ENCODE results near the gene ABHD15. TPM values are rescaled to one million over a fixed set of nuclear protein-coding genes. Genes with fewer than 3 reads are reported as not detected.

Gene ABHD15
- total and polyA plus RNA-seq, 4 donors = 2.3 to 4.3 (median 3.0) TPM

DNA sequence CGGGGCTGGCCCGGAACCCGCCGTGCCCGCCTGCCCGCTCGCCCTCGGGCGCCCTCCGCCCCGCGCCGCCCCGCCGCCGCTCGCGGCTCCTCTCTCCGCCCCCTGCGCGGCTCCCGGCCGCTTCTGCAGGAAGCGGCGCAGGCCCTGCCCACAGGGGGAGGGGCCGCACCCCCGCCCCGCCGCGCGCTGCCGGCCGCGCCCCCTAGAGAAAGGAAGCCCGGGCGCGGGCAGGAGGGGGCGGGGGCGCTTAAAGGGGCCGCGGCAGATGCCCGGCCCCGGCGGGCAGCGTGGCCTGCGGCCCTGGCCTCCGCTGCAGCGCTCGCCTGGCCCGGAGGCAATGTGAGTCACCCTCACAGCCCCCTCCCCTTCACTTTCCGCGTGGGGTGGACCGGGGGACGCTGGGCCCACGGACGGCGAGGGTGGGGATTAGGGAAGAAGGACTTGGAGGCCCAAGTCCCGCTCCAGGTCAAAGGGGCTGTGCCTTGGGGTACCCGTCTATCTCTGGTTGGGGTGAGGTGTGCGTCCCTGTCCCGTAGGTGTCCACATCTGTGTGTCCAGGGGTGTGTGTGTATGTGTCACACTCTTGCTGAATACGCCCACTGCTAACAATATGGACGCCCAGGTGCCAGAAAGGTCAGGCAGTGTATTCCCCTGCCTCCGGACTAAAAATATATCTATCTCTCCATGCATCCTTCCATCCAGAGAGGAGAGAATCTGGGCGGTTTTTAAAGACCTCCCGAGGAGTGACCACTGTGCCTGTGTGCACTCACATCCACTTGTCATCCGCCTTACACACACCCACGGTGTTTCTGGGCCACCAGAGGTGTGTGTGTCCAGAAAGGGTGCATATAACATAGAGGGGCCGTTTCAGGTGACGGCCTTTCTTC, 22.9 kb upstream of the ABHD15 start, which contains the start of gene GIT1:
GIT1 (minus strand) TSS at position 125 of the 887 bp plus-strand sequence. CDS start 270 bp downstream, outside the sequence.
- Histone ChIP-seq H3K27ac (ENCODE audit: low read depth, low read length) (peak within 1 kb of the TSS; percentile 84), H3K27me3 (ENCODE audit: control insufficient read depth, insufficient read depth, low read length) (no peaks in the 10 kb centered on the region), H3K4me3 (ENCODE audit: low read depth, low read length) (peak within 1 kb of the TSS; percentile 69), H3K4me1 (ENCODE audit: control insufficient read depth, insufficient read depth, low read length) (peaks cover 81% of the 10 kb centered on the region), H3K36me3 (ENCODE audit: control insufficient read depth, insufficient read depth, low read length) (peaks cover 9% of the 10 kb centered on the region), H3K9me3 (ENCODE audit: control insufficient read depth, insufficient read depth, low read length) (no peaks in the 10 kb centered on the region)
- 3% methylated on average over 64 of the region's 70 CpGs for WGBS (ENCODE audit: insufficient coverage)
- DNase-seq (ENCODE audit: low read depth in 4 of 6, low spot score in 6 of 6) = peak in 5 of 6 donors; percentile 74 to 97 (median 86)

DNA sequence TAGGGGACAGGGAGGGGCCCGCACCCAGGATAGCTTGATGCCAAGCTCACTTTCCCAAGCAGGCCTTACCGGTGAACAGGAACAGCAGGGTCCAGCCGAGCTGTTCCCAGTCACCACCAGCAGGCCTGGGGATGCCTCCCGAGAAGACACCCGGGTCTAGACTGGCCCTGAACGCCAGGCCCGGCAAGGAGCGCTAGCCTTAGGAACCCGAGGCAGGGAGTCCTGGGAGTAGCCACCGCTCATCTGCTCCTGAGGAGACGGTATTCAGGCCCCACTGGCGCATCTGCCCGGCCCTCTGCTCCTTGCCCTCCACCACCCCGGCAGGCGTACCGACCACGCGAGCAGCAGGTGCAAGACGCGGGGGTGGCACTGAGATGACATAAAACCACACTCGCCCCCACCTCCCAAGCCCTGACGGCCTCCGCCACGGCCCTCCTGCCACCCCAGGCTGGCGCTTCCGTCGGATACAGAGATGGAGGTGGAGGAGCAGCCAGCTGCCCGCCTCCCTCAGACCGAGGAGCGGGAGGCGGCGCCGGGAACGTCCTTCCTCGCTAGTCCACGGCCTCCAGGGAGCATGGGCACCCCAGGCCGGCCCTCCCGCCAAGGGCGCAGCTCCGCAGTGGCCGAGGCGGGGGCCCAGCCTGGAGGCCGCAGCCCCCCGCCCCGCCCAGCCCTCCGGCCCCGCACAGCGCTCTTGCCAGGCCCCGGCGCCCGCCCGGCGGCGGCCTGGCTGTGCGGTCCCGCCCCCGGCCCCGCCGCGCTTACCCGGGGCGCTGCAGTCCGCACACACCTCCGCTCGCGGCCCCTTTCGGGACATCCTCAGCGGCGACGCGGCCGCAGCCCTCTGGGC, 21.9 kb upstream of the ABHD15 start:
- WGBS (ENCODE audit: insufficient coverage) = under 1% methylated on average over 69 of the region's 72 CpGs
- peak in 1 of 6 donors; percentile 26 for DNase-seq (ENCODE audit: low read depth in 4 of 6, low spot score in 6 of 6)

DNA sequence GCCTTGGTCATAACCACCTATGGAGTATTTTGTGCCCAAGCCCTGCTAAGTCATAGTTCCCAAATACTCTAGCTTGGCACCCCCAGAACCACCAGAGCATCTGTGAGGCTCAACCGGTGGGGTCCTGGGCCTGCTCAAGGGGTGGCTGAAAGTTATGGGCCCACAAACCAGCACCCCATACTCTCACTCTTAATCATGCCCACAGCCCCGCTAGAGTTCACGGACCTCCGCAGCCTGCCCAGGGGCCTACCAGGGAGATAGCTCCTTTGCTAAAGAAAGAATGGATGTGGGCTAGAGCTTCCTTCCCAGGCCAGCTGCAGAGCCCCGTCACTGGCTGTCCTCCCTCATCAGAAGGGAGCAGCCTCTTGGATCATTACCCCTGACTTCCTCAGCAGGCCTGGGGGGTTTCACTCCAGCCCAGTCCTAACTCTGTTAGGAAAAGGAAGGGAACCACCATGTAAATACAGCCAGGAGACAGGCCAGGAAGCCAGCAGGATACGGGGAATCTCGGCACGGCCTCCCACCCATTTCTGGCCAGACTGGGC, 21.3 kb upstream of the ABHD15 start:
- H3K27ac ChIP-seq (ENCODE audit: low read depth, low read length) = peak overlapping the region; percentile 74
- H3K27me3 ChIP-seq (ENCODE audit: control insufficient read depth, insufficient read depth, low read length) = no peaks in the 10 kb centered on the region
- 0% methylated on average over 3 of the region's 8 CpGs for WGBS (ENCODE audit: insufficient coverage)
- peaks cover 21% of the 10 kb centered on the region for H3K36me3 ChIP-seq (ENCODE audit: control insufficient read depth, insufficient read depth, low read length)
- no peak for DNase-seq (ENCODE audit: low read depth in 4 of 6, low spot score in 6 of 6)
- H3K9me3 ChIP-seq (ENCODE audit: control insufficient read depth, insufficient read depth, low read length) = no peaks in the 10 kb centered on the region
- H3K4me3 ChIP-seq (ENCODE audit: low read depth, low read length) = peak overlapping the region; percentile 69
- peaks cover 87% of the 10 kb centered on the region for H3K4me1 ChIP-seq (ENCODE audit: control insufficient read depth, insufficient read depth, low read length)

More for the DNA sequence above, 21.9 kb upstream of the ABHD15 start:
- Histone ChIP-seq H3K27me3 (ENCODE audit: control insufficient read depth, insufficient read depth, low read length) (no peaks in the 10 kb centered on the region), H3K4me3 (ENCODE audit: low read depth, low read length) (peak overlapping the region; percentile 69), H3K4me1 (ENCODE audit: control insufficient read depth, insufficient read depth, low read length) (peaks cover 81% of the 10 kb centered on the region), H3K27ac (ENCODE audit: low read depth, low read length) (peak overlapping the region; percentile 74), H3K9me3 (ENCODE audit: control insufficient read depth, insufficient read depth, low read length) (no peaks in the 10 kb centered on the region), H3K36me3 (ENCODE audit: control insufficient read depth, insufficient read depth, low read length) (peaks cover 15% of the 10 kb centered on the region)

DNA sequence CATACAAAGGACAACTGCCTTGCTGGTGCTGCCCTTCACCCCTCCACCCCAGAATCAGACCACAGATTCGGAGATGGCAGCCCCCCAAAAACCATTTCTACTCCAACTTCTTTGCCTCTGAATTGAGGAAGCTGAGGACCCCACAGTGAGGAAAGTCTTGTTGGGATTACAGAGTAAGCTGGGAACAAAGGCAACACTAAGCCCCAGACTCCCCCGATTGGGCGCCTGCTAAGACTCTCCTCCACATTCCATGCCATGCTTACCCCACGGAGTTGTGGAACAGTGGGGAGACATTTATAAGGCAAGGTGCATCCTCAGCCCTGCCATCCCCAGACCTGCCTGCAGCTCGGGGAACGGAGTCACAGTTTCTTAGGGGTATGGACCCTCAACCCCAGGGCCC, 20.8 kb upstream of the ABHD15 start:
- H3K36me3 ChIP-seq (ENCODE audit: control insufficient read depth, insufficient read depth, low read length) = peaks cover 26% of the 10 kb centered on the region
- no peaks in the 10 kb centered on the region for H3K9me3 ChIP-seq (ENCODE audit: control insufficient read depth, insufficient read depth, low read length)
- peaks cover 88% of the 10 kb centered on the region for H3K4me1 ChIP-seq (ENCODE audit: control insufficient read depth, insufficient read depth, low read length)
- H3K27me3 ChIP-seq (ENCODE audit: control insufficient read depth, insufficient read depth, low read length) = no peaks in the 10 kb centered on the region
- H3K27ac ChIP-seq (ENCODE audit: low read depth, low read length) = peak overlapping the region; percentile 19
- WGBS (ENCODE audit: insufficient coverage) = 72% methylated on average over 2 of the region's 6 CpGs
- DNase-seq (ENCODE audit: low read depth in 4 of 6, low spot score in 6 of 6) = no peak
- peak overlapping the region; percentile 69 for H3K4me3 ChIP-seq (ENCODE audit: low read depth, low read length)

- H3K27me3 ChIP-seq (ENCODE audit: control insufficient read depth, insufficient read depth, low read length) = no peaks in the 10 kb centered on the region
- WGBS (ENCODE audit: insufficient coverage) = 74% methylated on average over 6 of the region's 9 CpGs
- H3K4me1 ChIP-seq (ENCODE audit: control insufficient read depth, insufficient read depth, low read length) = peaks cover 88% of the 10 kb centered on the region
- no peak for DNase-seq (ENCODE audit: low read depth in 4 of 6, low spot score in 6 of 6)
- H3K4me3 ChIP-seq (ENCODE audit: low read depth, low read length) = peak overlapping the region; percentile 10
- H3K9me3 ChIP-seq (ENCODE audit: control insufficient read depth, insufficient read depth, low read length) = no peaks in the 10 kb centered on the region
- peak overlapping the region; percentile 19 for H3K27ac ChIP-seq (ENCODE audit: low read depth, low read length)
- peaks cover 33% of the 10 kb centered on the region for H3K36me3 ChIP-seq (ENCODE audit: control insufficient read depth, insufficient read depth, low read length)
Measured at GRCh38 chr17:29586676-29587469, 20.0 kb upstream of the ABHD15 start.

- WGBS (ENCODE audit: insufficient coverage) = 81% methylated on average over 3 of the region's 8 CpGs
- DNase-seq (ENCODE audit: low read depth in 4 of 6, low spot score in 6 of 6) = no peak
- Histone ChIP-seq H3K27ac (ENCODE audit: low read depth, low read length) (peak overlapping the region; percentile 80), H3K4me3 (ENCODE audit: low read depth, low read length) (no peak overlapping the region), H3K9me3 (ENCODE audit: control insufficient read depth, insufficient read depth, low read length) (no peaks in the 10 kb centered on the region), H3K27me3 (ENCODE audit: control insufficient read depth, insufficient read depth, low read length) (no peaks in the 10 kb centered on the region), H3K36me3 (ENCODE audit: control insufficient read depth, insufficient read depth, low read length) (peaks cover 50% of the 10 kb centered on the region), H3K4me1 (ENCODE audit: control insufficient read depth, insufficient read depth, low read length) (peaks cover 88% of the 10 kb centered on the region)
Measured at GRCh38 chr17:29585080-29585751, 18.4 kb upstream of the ABHD15 start.

- H3K9me3 ChIP-seq (ENCODE audit: control insufficient read depth, insufficient read depth, low read length) = no peaks in the 10 kb centered on the region
- H3K4me3 ChIP-seq (ENCODE audit: low read depth, low read length) = no peak overlapping the region
- H3K4me1 ChIP-seq (ENCODE audit: control insufficient read depth, insufficient read depth, low read length) = peaks cover 83% of the 10 kb centered on the region
- WGBS (ENCODE audit: insufficient coverage) = 41% methylated on average over 6 of the region's 12 CpGs
- H3K36me3 ChIP-seq (ENCODE audit: control insufficient read depth, insufficient read depth, low read length) = peaks cover 56% of the 10 kb centered on the region
- no peak for DNase-seq (ENCODE audit: low read depth in 4 of 6, low spot score in 6 of 6)
- H3K27ac ChIP-seq (ENCODE audit: low read depth, low read length) = peak overlapping the region; percentile 80
- no peaks in the 10 kb centered on the region for H3K27me3 ChIP-seq (ENCODE audit: control insufficient read depth, insufficient read depth, low read length)
Measured at GRCh38 chr17:29584452-29585079, 17.7 kb upstream of the ABHD15 start.
